Measurements from ENCODE around the gene ALDH18A1.

DNA sequence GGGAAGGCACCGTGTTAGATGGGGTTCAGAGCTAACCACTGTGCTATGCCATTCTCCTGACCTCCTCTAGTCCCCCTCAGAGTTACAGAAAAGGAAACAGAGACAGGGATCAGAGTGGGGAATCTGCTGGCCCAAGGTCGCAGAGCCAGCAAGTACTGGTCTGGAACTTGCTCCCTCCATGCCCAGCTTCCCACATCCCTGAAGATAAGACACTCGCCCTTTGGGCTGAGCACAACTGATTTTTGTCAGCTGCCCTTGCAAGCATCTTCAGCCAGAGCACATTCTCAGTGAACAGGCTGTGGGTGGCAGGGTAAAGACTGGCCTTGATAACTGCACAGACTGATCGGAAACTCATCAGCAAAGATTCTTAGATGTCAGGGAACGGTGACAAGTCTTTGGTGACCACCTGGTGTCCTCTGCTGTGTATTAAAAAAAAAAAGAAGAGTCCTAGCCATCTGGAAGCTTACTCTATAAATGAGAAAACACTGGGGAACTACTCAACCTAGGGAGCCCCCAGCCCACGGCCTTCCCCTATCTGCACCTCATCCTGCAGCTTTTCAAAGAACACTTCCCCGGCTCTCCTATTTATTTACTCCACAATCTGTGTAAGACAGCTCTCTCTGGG is 94.1 kb downstream of the ALDH18A1 start:
- TF ChIP-seq, protein P1, sequence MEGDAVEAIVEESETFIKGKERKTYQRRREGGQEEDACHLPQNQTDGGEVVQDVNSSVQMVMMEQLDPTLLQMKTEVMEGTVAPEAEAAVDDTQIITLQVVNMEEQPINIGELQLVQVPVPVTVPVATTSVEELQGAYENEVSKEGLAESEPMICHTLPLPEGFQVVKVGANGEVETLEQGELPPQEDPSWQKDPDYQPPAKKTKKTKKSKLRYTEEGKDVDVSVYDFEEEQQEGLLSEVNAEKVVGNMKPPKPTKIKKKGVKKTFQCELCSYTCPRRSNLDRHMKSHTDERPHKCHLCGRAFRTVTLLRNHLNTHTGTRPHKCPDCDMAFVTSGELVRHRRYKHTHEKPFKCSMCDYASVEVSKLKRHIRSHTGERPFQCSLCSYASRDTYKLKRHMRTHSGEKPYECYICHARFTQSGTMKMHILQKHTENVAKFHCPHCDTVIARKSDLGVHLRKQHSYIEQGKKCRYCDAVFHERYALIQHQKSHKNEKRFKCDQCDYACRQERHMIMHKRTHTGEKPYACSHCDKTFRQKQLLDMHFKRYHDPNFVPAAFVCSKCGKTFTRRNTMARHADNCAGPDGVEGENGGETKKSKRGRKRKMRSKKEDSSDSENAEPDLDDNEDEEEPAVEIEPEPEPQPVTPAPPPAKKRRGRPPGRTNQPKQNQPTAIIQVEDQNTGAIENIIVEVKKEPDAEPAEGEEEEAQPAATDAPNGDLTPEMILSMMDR (IDR thresholded peaks at IDR 0.05; ENCODE audit: low read depth, low read length), result no peak
- no peak for TF ChIP-seq EZH2phosphoT487 (IDR thresholded peaks at IDR 0.05; ENCODE audit: low read depth)
